Renal cortical epithelial cell (primary cell): ENCODE measurements around the gene IL11. TPM values are rescaled to one million over a fixed set of nuclear protein-coding genes. Genes with fewer than 3 reads are reported as not detected.
"Not testable (repeated sequence)": the region's sequence is repeated elsewhere in the genome, so short reads cannot be mapped to it uniquely, and the experiment has no call there.

Experiments used
- DNase-seq: peaks from one replicate; pipeline ENCODE4 v3.0.0-alpha.2; 2011; ENCODE audit warnings: low read depth
- total RNA-seq: library from RNA; depleted of rRNA; stranded (reverse); fragments of >200 nt; gene quantifications from 2 replicates; pipeline ENCODE4 v1.2.3, GENCODE V29; 2014

The IL11 gene
- total RNA-seq, 1 donor from 2014 or later, result 3.7 TPM

DNA sequence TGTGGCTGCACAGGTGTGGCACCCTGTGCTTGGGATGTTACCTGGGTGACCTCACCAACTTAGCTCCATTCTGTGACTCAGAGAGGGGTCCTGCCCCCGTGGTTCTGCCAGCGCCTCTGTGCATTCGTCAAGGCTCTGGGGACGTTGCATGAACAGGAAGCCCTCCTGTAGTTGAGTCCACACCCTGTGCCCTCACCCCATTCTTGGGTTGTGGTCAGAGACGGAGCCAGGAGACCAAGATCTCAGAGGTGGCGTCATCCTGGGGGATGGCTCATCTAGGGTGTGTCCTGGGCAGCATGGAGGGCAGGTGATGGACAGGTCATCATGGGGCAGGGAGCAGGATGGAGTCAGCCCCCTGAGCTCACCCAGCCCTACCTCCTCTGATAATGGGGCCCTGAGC is 18.2 kb downstream of the IL11 start:
- DNase-seq, result no peak

DNA sequence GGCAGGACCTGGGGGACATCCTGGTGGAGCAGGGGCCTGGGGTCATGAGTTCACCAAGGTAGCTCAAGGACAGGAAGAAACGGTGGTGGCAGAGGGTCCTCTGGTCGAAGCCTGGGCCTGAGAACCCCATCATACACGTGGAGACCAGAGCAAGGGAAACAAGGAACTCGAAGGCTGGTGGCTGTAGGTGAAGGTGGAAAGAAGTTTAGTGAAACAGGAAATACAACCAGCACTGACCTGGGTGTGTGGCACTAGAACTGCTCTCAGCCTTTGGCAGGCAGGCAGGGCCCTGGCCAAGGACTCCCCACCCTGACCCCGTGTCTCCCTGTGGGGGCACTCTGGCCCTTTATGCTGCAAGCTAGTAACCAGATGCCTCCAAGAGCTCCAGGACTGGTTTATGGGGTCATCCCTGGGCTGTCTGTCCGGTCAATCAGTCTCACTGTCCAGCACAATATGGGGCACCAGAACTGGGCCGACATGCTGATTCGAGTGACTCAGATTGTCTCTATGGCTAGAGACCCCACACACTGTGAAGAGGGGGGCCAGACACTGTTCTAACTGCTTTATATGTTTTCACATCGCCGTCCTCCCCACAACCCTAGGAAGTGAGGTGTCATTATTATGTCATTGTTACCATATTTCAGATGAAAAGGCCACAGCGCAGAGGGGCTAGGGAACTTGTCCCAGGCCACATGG is 19.5 kb downstream of the IL11 start:
- DNase-seq, result no peak

DNA sequence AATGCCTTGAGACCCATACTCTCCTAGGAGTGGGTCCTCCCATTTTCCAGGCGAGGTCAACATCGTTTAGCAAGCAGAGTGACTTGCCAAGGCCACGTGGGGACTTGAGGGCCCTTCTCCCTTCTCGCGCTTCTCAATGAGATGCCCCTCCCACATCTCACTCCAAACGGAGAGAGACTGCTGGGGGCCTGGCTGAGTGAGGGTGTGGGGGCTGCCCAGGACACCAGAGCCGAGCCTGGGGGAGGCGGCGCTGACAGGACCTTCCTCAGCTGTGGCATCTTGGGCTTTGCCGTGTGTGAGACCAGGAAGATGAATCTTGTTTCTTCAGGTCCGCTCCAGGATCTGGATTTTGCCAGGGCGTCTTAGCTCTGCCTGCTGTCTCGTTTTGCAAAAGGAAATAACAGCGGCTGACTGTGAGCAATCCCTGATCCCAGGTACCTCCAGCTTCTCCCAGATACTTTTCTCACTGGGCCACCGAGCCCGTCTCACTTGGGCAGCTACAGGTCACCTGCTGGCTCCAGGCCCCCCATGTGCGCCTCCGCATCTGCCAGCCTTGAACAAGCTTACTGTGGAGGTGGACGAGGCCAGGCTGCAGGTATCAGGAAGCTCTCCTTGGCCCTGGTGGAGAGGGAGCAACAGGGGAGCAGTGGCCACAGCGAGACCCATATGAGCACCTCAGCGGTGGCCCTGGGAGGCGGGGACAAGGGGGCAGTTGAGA is 21.8 kb downstream of the IL11 start:
- no peak for DNase-seq

DNA sequence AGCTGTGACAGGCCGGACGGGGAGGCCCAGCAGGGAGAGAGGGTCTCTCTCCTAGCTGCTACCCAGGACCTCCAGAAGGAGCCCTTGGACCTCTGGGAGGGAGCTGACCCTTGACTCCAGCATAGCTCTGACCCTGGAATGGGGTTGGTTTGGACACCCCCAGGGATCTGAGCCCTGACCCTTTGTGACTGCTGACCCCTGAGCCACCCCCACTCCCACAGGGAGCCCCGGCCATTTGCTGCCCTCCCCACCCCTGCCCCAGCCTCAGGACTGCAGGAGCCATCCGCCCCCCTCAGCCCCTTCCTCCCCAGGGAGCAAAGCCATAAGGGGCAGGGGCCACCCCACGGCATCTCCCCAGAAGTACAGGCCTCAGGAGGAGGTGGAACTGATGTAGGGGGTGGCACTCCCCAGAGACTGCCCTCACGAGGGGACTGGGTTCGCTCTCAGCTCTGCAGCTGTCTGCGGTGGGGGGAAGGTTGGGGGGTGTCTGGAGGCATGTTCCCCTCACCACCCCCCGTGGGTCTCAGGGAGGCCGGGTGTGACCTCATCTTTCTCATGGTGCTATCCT is 22.7 kb downstream of the IL11 start:
- no peak for DNase-seq

DNA sequence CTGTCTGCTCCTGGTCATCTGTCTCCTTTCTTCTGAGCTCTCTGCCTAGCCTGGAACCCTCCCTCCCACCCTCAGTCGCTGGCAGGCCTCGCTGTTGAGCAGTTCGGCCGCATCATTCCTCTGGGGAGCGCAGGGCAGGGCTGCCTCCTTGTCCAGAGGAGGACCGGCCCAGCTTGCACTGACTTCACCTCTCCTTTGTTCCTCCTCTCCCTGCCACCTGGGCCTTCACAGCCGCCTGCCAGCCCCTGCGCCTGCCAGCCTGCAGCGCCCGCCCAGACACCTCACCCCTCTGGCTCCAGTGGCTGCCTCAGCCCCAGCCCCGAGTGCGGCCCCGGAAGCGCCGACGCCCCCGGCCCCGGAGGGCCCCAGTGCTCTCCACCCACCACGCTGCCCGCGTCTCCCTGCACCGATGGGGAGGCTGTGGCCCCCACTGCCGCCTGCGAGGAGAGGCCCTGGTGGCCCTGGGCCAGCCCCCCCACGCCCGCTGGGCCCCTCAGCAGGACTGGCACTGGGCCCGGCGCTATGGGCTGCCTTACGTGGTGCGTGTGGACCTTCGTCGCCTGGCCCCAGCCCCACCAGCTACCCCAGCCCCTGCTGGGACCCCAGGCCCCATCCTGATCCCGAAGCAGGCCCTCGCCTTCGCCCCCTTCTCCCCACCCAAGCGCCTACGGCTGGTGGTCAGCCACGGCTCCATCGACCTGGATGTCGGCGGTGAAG is 23.4 kb downstream of the IL11 start:
- DNase-seq, result no peak

DNA sequence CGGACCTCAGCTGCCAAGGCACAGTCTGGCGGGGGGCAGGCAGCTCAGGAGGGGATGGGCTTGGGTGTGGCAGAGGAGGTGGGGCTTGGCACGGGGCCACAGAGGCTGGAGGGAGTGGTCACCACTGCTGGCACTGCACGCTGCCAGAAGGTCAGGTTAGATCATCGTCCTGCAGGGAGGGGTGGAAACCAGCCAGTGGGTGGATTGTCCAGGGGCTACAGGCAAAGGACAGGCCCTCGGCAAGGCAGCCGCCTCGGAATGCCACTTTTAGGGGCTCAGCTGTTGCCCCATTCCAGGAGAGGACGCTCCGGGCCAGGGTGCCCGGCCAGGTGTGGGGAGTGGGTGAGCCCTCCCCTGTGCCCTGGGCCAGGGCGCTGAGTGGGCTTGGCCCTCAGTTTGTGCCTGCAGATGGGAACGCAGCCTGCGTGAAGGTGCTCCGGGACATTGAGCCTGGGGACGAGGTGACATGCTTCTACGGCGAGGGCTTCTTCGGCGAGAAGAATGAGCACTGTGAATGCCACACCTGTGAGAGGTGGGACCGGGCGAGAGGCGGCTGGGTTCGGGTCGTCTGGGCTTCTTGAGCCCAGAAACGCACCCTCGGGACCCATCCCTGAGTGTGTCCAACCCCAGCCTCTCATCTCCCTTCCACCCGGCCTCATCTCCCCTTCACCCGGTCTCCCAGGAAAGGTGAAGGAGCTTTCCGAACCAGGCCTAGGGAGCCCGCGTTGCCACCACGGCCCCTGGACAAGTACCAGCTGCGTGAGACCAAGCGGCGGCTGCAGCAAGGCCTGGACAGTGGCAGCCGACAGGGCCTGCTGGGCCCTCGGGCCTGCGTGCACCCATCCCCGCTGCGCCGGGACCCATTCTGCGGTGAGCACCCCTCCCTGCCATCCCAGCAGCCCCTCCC is 24.2 kb downstream of the IL11 start:
- no peak for DNase-seq

DNA sequence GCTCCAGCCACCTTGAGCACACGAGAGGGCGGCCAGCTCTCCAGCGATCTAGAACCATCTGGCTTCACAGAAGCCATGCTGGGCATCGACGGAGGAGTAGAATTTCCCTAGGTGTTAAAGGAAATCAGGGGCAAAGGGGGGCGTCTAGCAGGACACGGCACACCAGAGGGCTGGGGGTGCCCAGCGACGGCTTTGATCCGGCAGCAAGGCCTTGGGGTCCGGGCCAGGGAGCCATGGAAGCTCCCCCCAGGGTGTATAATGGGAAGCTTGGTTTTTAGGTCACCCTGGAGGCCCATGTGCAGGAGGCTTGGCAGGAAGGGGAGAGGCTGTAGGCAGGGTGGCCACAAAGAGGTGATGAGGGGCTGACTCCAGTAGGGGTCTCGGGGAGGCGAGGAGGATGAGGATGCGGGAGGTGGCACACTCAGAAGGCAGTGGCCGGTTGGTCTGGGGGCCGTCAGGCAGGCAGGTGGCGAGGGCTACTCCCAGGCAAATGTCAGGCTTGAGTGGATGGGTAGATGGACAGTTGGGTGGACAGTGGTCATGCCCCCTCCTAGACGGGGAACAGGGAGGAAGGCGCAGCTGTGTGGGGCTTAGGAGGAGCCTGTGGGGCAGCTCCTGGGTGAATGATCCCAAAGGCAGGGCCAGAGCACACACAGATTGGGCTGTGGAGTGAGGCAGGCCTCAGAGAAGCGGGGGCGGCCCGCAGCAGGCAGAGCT is 25.0 kb downstream of the IL11 start:
- no peak for DNase-seq

DNA sequence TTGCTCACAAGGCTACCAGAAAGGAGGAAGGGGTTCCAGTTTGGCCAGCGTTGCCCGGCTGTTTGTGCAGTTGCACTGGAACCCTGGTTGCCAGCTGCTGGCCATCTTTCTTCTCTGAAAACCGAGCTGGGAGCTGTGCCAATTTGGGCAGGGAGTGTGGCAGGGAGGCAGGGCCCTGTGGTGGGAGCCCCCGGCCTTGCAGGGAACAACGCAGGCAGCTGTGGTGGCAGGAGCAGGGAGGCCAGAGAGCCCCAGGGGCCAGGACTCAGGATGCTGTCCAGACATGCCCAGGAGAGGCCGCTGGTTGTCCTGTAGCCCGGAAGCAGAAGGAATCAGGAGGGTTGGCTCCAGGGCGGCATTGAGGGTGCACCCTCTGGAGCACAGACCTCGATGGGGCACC is 25.8 kb downstream of the IL11 start:
- no peak for DNase-seq

DNA sequence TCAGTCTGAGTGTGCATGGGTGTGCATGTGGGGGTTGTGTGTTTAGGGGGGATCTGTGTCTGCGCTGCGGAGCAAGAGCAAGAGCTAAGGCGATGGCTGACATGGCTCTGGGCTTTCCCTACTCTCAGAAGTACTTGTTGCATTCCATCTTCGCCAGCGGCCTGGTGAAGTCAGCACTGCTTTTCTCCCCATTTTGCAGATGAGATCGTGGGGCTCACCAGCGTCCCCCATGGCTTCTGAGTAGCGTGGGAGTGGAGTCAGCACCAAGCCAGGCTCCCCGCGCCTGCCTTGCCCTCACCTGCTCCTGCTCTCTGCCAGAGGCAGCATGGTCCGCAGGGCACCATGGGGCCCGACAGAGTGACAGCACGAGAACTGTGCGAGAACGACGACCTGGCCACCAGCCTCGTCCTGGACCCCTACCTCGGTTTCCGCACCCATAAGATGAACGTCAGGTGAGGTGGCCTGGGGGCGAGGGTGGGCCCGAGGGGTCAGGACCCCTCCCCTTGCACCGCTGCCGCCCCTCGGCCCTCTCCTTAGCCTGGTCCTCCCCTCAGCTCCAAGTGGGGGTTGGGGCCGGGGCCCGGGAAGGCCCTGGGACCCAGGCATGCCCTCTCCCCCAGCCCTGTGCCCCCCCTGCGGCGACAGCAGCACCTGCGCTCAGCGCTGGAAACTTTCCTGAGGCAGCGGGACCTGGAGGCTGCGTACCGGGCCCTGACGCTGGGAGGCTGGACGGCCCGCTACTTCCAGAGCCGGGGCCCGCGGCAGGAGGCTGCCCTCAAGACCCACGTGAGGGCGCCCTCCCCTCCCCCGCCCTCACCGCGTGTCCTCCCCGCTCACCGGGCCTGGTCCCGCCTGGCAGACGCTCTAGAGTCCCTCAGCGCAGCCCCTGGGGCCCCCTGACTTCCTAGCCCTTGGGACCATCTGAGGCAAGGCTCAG is 28.4 kb downstream of the IL11 start:
- no peak for DNase-seq

DNA sequence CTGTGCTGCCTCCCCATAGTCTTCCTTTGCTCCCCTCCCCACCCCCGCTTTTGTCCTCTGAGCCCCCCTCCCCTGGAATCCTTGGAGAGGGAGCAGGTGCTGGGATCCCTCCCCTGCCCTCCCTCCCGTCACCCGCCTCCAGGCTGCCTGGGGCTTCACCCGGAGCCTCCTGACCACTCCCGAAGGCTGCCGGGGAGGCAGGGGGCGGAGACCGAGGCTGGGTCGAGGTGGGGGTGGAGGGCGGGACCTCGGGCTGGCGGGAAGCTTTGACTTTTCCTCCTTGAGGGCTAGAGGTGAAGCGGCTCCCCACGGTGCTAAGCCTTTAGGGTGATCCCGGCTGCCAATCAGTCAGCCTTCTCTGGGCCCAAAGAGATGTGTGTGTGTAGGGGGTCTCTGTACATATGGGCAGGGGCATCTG is 29.1 kb downstream of the IL11 start:
- DNase-seq, result peak; percentile 37

DNA sequence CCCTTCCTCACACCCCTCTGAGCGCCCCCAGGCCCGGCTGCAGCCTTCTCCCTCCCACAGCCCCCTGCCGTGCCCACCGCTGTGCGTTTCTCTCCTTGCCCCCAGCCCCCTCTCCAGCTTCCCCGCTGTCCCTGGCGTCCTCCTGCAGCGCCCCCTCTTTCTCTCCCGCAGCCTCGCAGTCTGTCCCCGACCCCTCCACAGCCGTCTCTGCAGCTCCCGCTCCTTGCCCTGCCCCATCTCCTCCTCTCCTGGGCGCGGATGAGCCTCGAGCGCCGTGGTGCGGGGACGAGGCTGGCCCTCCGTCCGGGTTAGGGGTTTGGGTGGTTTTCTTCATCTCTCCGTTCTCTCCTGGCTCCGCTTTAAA is 29.5 kb downstream of the IL11 start:
- no peak for DNase-seq

DNA sequence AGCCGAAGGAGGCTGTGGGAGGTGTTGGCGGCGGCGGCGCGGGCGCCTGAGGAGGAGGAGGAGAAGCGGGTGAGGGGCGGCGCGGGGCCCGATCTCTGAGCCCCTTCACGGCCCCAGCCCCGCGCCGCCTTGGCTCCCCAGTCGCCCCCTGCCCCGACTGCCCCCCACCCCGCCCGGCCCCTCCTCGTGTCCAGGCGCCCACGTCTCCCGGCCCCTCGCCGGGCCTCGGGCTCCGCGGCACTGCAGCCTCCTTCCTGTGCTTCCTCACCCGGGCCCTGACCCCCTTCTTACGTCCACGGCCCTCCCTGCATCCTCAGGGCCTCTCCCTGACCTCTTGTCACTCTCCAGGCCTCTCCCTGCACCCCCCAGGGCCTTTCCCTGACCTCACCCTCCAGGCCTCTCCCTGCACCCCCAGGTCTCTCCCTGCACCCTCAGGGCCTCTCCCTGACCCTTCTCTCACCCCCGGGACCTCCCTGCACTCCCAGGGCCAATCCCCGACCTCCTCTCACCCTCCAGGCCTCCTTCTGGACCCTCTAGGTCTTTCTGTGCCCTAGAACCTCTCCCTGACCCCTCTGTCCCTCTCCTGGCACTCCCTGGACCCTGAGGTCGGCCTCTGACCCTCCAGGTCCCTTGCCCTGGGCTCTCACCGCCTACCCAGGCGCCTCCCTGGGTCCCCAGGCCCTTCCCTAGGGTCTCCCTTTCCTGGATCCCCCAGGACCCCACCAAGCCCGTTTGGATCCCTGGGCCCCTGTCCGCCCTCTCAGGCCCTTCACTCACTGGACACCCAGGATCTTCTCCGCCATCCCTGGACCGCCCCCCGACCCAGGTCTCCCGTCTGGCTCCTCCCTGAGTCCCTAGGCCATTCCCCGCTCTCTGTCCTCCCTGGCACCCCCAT is 30.1 kb downstream of the IL11 start:
- no peak for DNase-seq

DNA sequence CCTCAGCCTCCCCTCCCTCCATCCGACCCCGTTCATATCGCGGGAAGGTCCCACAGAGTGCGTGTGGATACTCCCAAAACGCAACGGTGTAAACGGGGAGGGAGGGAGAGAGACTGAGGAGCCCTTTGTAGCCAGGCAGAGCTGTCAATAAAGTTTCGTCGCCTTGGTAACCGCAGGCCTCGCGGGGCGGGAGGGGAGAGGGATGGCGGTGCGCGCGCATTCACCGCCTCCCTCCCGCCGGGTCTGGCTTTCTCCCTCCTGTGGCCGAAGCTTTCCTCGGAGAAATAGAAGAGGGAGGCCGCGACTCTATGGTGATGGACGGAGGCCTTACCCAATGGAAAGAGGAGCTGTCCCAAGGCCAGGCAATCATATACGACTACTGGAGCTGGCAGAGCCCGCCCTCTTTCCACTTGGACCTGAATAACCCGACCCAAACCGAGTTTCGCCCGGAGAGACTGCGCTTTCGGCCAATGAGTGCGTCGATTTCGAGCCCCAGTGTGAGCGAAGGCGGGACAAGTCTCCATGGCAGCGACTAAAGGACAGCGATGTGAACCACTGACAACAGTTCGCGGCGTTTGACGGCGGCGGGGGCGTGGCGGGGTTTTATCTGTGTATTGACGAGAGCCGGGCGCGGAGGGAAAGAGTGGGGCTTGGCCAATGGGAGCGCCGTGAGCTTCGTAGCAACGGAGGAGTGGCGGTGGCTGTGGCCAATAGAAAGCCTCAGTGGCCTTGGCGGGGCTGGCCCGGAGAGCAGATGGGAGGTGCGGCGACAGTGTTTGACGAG is 31.0 kb downstream of the IL11 start, which contains the start of gene KMT5C:
Gene KMT5C (plus strand): TSS at position 772 of the 784 bp plus-strand sequence. CDS start 2,061 bp downstream, outside the sequence.
- peak; percentile 100 for DNase-seq

DNA sequence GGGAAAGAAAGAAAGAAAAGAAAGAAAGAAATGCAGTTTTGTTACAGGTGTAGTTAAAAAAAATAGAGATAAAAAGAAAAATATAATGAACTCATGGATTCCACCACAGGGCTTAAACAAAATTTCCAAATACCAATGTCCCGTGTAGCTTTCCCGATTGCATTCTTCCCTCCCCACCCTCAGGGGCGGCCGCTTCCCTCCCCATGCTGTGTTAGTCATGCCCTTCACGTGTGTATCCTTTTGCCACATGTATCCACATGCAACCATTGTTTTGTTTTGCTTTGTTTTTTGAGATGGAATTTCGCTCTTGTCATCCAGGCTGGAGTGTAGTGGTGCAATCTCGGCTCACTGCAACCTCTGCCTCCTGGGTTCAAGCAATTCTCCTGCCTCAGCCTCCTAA is 34.2 kb downstream of the IL11 start:
- no peak for DNase-seq

DNA sequence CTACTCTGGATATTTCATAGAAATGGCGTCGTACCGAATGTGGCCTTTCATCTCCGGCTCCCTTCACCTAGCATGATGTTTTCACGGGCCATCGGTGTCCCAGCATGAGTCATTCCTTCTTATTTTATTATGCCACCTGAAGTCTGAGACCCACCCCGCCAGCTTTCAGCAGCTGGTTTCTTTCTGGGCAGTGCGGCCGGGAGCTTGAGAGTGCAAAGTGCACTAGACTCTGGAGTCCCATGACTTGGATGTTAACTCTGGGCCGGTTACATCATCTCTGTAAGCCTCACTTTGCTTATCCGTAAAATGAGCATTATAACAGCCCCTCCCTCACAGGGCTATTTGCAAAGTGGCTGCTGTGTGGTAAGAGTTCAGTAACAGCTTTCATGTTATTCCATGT is 36.4 kb downstream of the IL11 start:
- DNase-seq, result peak; percentile 51

DNA sequence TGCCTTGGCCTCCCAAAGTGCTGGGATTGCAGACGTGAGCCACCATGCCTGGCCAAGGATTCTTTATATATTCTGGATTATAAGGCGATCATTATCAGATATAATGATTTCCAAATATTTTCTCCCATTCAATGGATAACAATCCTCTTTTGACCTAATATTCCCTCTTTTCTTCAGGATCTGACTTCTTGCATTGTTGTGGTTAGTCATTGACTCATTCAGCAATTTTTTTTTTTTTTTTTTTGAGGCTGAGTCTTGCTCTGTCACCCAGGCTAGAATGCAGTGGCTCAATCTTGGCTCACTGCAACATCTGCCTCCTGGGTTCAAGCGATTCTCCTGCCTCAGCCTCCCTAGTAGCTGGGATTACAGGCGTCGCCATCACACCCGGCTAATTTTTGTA is 40.5 kb downstream of the IL11 start:
- DNase-seq, result peak; percentile 49

DNA sequence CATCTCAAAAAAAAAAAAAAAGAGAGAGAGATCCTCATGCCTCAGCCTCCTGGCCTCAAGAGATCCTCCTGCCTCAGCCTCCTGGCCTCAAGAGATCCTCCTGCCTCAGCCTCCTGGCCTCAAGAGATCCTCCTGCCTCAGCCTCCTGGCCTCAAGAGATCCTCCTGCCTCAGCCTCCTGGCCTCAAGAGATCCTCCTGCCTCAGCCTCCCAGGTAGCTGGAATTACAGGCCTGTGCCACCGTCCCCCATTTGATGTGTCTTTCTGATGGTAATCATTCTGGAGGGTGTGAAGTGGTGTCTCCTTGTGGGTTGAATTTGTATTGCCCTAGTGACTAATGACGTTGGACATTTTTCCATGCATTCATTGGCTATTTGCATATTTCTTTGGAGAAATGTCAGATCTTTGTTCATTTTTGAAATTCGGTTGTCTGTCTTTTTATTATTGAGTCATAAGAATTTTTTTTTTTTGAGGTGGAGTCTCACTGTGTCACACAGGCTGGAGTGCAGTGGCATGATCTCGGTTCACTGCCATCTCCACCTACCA is 41.4 kb downstream of the IL11 start:
- DNase-seq, result not testable (repeated sequence)
